Cardiac muscle cell (in vitro differentiated cells and primary cell): ENCODE results near the gene RBM10. TPM values are rescaled to one million over a fixed set of nuclear protein-coding genes. Genes with fewer than 3 reads are reported as not detected.

ENCODE experiments used
- DNase-seq, 2 donors: peaks; one replicate each; pipeline versions ENCODE4 v3.0.0 to v3.0.0-alpha.2; 2010 to 2017; ENCODE audit warnings: low read depth in 1 of 2, low spot score in 1 of 2
- H3K27ac ChIP-seq: fragments of 200-600 bp; sonication (generic); 2 replicates; pipeline ENCODE4 v1.5.1; 2016
- H3K27me3 ChIP-seq: fragments of 200-600 bp; sonication (generic); 2 replicates; pipeline ENCODE4 v1.6.0; 2016; ENCODE audit warnings: control low read depth
- H3K36me3 ChIP-seq: fragments of 200-600 bp; sonication (generic); 2 replicates; pipeline ENCODE4 v1.5.1; 2016; ENCODE audit warnings: control low read depth
- H3K4me1 ChIP-seq: fragments of 200-600 bp; sonication (generic); 2 replicates; pipeline ENCODE4 v1.8.1; 2017; ENCODE audit warnings: low read depth, mild to moderate bottlenecking, mixed run types
- H3K4me3 ChIP-seq: fragments of 200-600 bp; sonication (generic); 2 replicates; pipeline ENCODE4 v1.5.1; 2016; ENCODE audit warnings: mild to moderate bottlenecking
- H3K9me3 ChIP-seq: fragments of 200-600 bp; sonication (generic); 2 replicates; pipeline ENCODE4 v1.5.1; 2017; ENCODE audit warnings: low read depth, mild to moderate bottlenecking, control low read depth
- polyA plus RNA-seq: library from polyadenylated mRNA; unstranded; fragments of >200 nt; fragmentation: Nextera tagmentation; extraction: Ambion mirVana; gene quantifications from 2 replicates; pipeline ENCODE4 v1.2.1, GENCODE V29; 2016
- total RNA-seq: library from RNA; depleted of rRNA; stranded (reverse); fragments of >200 nt; gene quantifications from 2 replicates; pipeline ENCODE4 v1.2.3, GENCODE V29; 2016
- TF ChIP-seq, protein P1 (sequence below): IDR thresholded peaks from 2 replicates; pipeline ENCODE4 v1.5.1; 2012; ENCODE audit warnings: low read depth, mild to moderate bottlenecking, low read length

RBM10 gene
- total and polyA plus RNA-seq, 2 experiments from 2014 or later, result 48.7 to 70.0 TPM

DNA sequence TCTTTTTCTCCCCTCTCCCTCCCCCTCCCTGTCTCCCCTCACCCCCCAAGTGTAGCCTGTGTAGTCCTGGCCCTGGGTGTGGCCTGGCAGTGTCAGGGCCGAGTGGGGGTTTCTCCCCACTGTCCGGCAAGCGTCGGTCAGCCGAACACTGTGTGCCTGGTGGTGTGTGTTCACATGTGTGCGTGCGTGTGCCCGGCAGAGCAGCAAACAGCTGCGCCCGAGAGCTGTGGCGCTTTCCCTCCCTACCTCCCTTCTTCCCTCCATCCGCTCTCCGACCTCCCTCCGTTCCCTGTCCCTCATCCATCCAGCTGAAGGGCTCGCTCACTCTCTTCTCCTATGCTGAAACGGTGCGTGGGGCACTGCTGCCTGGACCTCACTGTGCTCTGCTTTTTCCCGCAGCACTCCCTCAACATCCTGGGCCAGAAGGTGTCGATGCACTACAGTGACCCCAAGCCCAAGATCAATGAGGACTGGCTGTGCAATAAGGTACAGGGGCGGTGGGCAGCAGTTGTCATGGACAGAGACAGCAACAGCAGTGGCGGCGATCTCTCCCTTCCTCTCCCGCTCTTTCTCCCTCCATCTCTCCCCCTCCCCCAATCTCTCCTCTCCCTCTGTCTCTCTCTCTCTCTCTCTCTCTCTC is 31.2 kb downstream of the RBM10 start:
- H3K27me3 ChIP-seq, result no peaks in the 10 kb centered on the region
- H3K4me3 ChIP-seq, result no peak overlapping the region
- no peaks in the 10 kb centered on the region for H3K9me3 ChIP-seq
- H3K4me1 ChIP-seq, result no peaks in the 10 kb centered on the region
- DNase-seq, result no peak
- H3K36me3 ChIP-seq, result no peaks in the 10 kb centered on the region
- no peak overlapping the region for H3K27ac ChIP-seq
- TF ChIP-seq, protein P1, sequence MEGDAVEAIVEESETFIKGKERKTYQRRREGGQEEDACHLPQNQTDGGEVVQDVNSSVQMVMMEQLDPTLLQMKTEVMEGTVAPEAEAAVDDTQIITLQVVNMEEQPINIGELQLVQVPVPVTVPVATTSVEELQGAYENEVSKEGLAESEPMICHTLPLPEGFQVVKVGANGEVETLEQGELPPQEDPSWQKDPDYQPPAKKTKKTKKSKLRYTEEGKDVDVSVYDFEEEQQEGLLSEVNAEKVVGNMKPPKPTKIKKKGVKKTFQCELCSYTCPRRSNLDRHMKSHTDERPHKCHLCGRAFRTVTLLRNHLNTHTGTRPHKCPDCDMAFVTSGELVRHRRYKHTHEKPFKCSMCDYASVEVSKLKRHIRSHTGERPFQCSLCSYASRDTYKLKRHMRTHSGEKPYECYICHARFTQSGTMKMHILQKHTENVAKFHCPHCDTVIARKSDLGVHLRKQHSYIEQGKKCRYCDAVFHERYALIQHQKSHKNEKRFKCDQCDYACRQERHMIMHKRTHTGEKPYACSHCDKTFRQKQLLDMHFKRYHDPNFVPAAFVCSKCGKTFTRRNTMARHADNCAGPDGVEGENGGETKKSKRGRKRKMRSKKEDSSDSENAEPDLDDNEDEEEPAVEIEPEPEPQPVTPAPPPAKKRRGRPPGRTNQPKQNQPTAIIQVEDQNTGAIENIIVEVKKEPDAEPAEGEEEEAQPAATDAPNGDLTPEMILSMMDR, result no peak

GRCh38 chrX:47177079-47177478 is 32.1 kb downstream of the RBM10 start:
- no peaks in the 10 kb centered on the region for H3K36me3 ChIP-seq
- TF ChIP-seq, protein P1, result no peak
- H3K4me3 ChIP-seq, result no peak overlapping the region
- no peak overlapping the region for H3K27ac ChIP-seq
- no peaks in the 10 kb centered on the region for H3K4me1 ChIP-seq
- no peaks in the 10 kb centered on the region for H3K27me3 ChIP-seq
- H3K9me3 ChIP-seq, result no peaks in the 10 kb centered on the region
- no peak for DNase-seq

DNA sequence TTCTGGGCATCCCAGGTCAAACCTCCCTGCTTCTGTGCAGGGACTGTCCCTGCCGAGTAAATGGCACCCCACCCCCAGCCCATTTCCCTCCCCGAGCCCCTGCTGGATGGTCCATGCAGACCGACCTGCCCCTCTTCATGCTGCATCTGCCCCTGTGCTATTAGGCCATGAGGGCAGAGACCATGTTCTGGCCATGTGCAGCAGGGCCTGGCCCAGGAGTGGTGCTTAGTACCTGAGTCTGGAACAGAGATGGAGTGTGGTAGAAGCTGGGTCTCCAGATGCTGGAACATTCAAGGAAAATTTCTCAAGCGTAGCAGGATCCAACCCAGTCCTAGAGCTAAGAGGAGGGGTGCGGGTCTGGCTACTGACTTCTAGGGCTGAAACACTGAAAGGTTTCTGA is 33.3 kb downstream of the RBM10 start:
- DNase-seq, result no peak
- Histone ChIP-seq H3K27ac (no peak overlapping the region), H3K9me3 (no peaks in the 10 kb centered on the region), H3K27me3 (no peaks in the 10 kb centered on the region), H3K4me3 (no peak overlapping the region), H3K36me3 (no peaks in the 10 kb centered on the region), H3K4me1 (no peaks in the 10 kb centered on the region)
- TF ChIP-seq, protein P1, result no peak

GRCh38 chrX:47179221-47179927 is 34.4 kb downstream of the RBM10 start:
- Histone ChIP-seq H3K9me3 (no peaks in the 10 kb centered on the region), H3K36me3 (no peaks in the 10 kb centered on the region), H3K4me1 (no peaks in the 10 kb centered on the region), H3K27ac (no peak overlapping the region), H3K27me3 (no peaks in the 10 kb centered on the region), H3K4me3 (no peak overlapping the region)
- peak in 1 of 2 donors; percentile 25 for DNase-seq
- TF ChIP-seq, protein P1, result no peak

- Histone ChIP-seq H3K4me3 (no peak overlapping the region), H3K9me3 (no peaks in the 10 kb centered on the region), H3K27me3 (no peaks in the 10 kb centered on the region), H3K27ac (no peak overlapping the region), H3K4me1 (no peaks in the 10 kb centered on the region), H3K36me3 (no peaks in the 10 kb centered on the region)
- no peak for DNase-seq
- TF ChIP-seq, protein P1, result no peak
Measured at GRCh38 chrX:47179928-47180255, 34.9 kb downstream of the RBM10 start.
